A673 (cell line): Measurements from ENCODE around the gene CACNA2D4.

ENCODE experiments used
- EZH2 ChIP-seq: fragments of 200-600 bp; sonication (generic); IDR thresholded peaks from 2 replicates; pipeline ENCODE4 v1.6.1; 2017; ENCODE audit warnings: borderline replicate concordance, low read depth, mild to moderate bottlenecking, mixed read lengths, antibody characterized with exemption, low read length; ENCODE audit not compliant: poor library complexity, severe bottlenecking
- TF ChIP-seq, protein P1 (sequence below): fragments of 300-800, 200-600 bp; sonication (generic); conservative IDR thresholded peaks from 2 replicates; pipeline ENCODE4 v1.5.1; 2017; ENCODE audit warnings: low read depth, mild to moderate bottlenecking, antibody characterized with exemption, low read length, moderate library complexity, mixed read lengths

DNA sequence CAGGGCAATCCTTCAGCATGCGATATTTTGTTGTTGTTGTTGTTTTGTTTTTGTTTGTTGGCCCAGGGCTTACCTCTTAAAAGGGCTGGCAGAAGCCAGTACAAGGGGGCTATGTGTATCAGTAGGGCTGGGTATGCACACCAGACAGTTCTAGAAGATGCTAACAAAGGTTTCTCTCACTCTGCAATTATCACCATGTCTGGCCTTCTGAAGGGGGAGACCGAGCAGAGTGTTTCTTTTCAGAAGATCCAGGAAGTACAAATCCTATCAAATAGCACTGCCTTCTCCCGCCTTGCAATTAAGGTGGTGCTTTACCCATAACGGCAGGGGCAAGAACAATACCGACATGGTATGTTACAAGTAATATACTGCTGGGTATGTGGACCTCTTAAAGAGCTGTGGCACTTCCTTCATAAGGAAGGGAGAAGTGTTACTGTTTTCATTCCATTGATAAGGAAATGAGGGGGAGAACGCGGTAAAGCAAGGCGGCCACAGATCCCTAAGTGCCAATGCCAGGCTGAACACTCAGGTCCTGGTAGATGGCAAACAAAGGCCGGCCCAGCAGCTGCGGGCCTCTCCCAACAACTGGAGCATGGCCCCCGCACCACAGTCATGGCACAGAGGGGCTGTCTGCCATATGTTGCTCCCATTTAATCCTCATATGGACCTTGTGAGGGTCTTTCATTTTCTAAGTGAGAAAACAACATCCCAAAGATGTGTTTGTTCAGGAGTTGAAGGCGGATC lies 19.2 kb upstream of the CACNA2D4 start:
- TF ChIP-seq EZH2 = no peak
- TF ChIP-seq, protein P1, sequence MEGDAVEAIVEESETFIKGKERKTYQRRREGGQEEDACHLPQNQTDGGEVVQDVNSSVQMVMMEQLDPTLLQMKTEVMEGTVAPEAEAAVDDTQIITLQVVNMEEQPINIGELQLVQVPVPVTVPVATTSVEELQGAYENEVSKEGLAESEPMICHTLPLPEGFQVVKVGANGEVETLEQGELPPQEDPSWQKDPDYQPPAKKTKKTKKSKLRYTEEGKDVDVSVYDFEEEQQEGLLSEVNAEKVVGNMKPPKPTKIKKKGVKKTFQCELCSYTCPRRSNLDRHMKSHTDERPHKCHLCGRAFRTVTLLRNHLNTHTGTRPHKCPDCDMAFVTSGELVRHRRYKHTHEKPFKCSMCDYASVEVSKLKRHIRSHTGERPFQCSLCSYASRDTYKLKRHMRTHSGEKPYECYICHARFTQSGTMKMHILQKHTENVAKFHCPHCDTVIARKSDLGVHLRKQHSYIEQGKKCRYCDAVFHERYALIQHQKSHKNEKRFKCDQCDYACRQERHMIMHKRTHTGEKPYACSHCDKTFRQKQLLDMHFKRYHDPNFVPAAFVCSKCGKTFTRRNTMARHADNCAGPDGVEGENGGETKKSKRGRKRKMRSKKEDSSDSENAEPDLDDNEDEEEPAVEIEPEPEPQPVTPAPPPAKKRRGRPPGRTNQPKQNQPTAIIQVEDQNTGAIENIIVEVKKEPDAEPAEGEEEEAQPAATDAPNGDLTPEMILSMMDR = no peak
